Measurements from ENCODE around the gene DHTKD1. TPM values are rescaled to one million over a fixed set of nuclear protein-coding genes. Genes with fewer than 3 reads are reported as not detected.

The DHTKD1 gene
- total RNA-seq, 1 experiment from 2014 or later, result 15.8 TPM

GRCh38 chr10:12056748-12057147 lies 12.0 kb upstream of the DHTKD1 start:
- CTCF ChIA-PET, result no interaction called here
- H3K4me1 ChIP-seq (ENCODE audit: control insufficient read depth, insufficient read depth, low read length), result peaks cover 3% of the 10 kb centered on the region; the same call in 1 of the 2 replicates
- no peaks in the 10 kb centered on the region for H3K36me3 ChIP-seq (ENCODE audit: control insufficient read depth, insufficient read depth, low read length)
- H3K4me3 ChIP-seq (ENCODE audit: low read depth in 2 of 2, low read length in 2 of 2), result no peak overlapping the region
- in situ Hi-C loops (cut with HindIII; ENCODE audit: low pct_unique_long_range_greater_than_20kb, low sequenced_read_pairs) (no loop called here), intact Hi-C loops (cut with micrococcal nuclease; ENCODE audit: unreplicated experiment) (no loop called here)
- H3K9me3 ChIP-seq (ENCODE audit: control insufficient read depth, insufficient read depth, low read depth, low read length), result no peaks in the 10 kb centered on the region
- no peak for DNase-seq (ENCODE audit: low read depth, low spot score)
- no TSS peak for BruUV-seq (replicated peaks)
- no peaks in the 10 kb centered on the region for H3K27me3 ChIP-seq (ENCODE audit: control insufficient read depth, insufficient read depth, low read length)
- no peak for ATAC-seq
- H3K27ac ChIP-seq (ENCODE audit: low read length), result no peak overlapping the region
- POLR2A ChIA-PET, result no interaction called here
- no peak for TF ChIP-seq SIN3A (IDR thresholded peaks at IDR 0.05; ENCODE audit: borderline replicate concordance, insufficient read depth, low read depth, low read length)

- Histone ChIP-seq H3K4me1 (ENCODE audit: control insufficient read depth, insufficient read depth, low read length) (no peaks in the 10 kb centered on the region; the same call in 1 of the 2 replicates), H3K4me3 (ENCODE audit: low read depth in 2 of 2, low read length in 2 of 2) (no peak overlapping the region), H3K9me3 (ENCODE audit: control insufficient read depth, insufficient read depth, low read depth, low read length) (no peaks in the 10 kb centered on the region), H3K36me3 (ENCODE audit: control insufficient read depth, insufficient read depth, low read length) (no peaks in the 10 kb centered on the region), H3K27me3 (ENCODE audit: control insufficient read depth, insufficient read depth, low read length) (no peaks in the 10 kb centered on the region), H3K27ac (ENCODE audit: low read length) (no peak overlapping the region)
- no peak for DNase-seq (ENCODE audit: low read depth, low spot score)
- ChIA-PET CTCF (interaction anchor here (0.6 kb wide), 1 partner anchor 9 kb away, joined by 13 read pairs; no protein-coding TSS in a partner anchor), POLR2A (no interaction called here)
- no peak for TF ChIP-seq CTCF (IDR thresholded peaks at IDR 0.05)
- no peak for TF ChIP-seq TCF7L2 (IDR thresholded peaks at IDR 0.05; ENCODE audit: low read depth, low read length)
- in situ Hi-C loops (cut with HindIII; ENCODE audit: low pct_unique_long_range_greater_than_20kb, low sequenced_read_pairs) (no loop called here), intact Hi-C loops (cut with micrococcal nuclease; ENCODE audit: unreplicated experiment) (no loop called here)
- no TSS peak for BruUV-seq (replicated peaks)
- ATAC-seq, result no peak
Observed at GRCh38 chr10:12061124-12061523, 7.6 kb upstream of the DHTKD1 start.

GRCh38 chr10:12062754-12063482 lies 5.8 kb upstream of the DHTKD1 start:
- no TSS peak for BruUV-seq (replicated peaks)
- no peak overlapping the region for H3K4me3 ChIP-seq (ENCODE audit: low read depth in 2 of 2, low read length in 2 of 2)
- ChIA-PET CTCF (no interaction called here), POLR2A (no interaction called here)
- no peaks in the 10 kb centered on the region for H3K36me3 ChIP-seq (ENCODE audit: control insufficient read depth, insufficient read depth, low read length)
- no peak overlapping the region for H3K27ac ChIP-seq (ENCODE audit: low read length)
- DNase-seq (ENCODE audit: low read depth, low spot score), result no peak
- TF ChIP-seq POLR2AphosphoS5 (IDR thresholded peaks at IDR 0.05; ENCODE audit: low read depth, low read length) (no peak), CTCF (IDR thresholded peaks at IDR 0.05) (no peak), SIN3A (IDR thresholded peaks at IDR 0.05; ENCODE audit: borderline replicate concordance, insufficient read depth, low read depth, low read length) (no peak), TCF7L2 (IDR thresholded peaks at IDR 0.05; ENCODE audit: low read depth, low read length) (no peak)
- TF ChIP-seq, protein P1, sequence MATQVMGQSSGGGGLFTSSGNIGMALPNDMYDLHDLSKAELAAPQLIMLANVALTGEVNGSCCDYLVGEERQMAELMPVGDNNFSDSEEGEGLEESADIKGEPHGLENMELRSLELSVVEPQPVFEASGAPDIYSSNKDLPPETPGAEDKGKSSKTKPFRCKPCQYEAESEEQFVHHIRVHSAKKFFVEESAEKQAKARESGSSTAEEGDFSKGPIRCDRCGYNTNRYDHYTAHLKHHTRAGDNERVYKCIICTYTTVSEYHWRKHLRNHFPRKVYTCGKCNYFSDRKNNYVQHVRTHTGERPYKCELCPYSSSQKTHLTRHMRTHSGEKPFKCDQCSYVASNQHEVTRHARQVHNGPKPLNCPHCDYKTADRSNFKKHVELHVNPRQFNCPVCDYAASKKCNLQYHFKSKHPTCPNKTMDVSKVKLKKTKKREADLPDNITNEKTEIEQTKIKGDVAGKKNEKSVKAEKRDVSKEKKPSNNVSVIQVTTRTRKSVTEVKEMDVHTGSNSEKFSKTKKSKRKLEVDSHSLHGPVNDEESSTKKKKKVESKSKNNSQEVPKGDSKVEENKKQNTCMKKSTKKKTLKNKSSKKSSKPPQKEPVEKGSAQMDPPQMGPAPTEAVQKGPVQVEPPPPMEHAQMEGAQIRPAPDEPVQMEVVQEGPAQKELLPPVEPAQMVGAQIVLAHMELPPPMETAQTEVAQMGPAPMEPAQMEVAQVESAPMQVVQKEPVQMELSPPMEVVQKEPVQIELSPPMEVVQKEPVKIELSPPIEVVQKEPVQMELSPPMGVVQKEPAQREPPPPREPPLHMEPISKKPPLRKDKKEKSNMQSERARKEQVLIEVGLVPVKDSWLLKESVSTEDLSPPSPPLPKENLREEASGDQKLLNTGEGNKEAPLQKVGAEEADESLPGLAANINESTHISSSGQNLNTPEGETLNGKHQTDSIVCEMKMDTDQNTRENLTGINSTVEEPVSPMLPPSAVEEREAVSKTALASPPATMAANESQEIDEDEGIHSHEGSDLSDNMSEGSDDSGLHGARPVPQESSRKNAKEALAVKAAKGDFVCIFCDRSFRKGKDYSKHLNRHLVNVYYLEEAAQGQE (IDR thresholded peaks at IDR 0.05; ENCODE audit: insufficient read depth in 1 of 2, low read depth in 2 of 2, low read length in 1 of 2), result no peak
- H3K4me1 ChIP-seq (ENCODE audit: control insufficient read depth, insufficient read depth, low read length), result no peaks in the 10 kb centered on the region; the same call in 1 of the 2 replicates
- in situ Hi-C loops (cut with HindIII; ENCODE audit: low pct_unique_long_range_greater_than_20kb, low sequenced_read_pairs) (no loop called here), intact Hi-C loops (cut with micrococcal nuclease; ENCODE audit: unreplicated experiment) (no loop called here)
- H3K27me3 ChIP-seq (ENCODE audit: control insufficient read depth, insufficient read depth, low read length), result no peaks in the 10 kb centered on the region
- no peaks in the 10 kb centered on the region for H3K9me3 ChIP-seq (ENCODE audit: control insufficient read depth, insufficient read depth, low read depth, low read length)
- no peak for ATAC-seq

Measured in Panc1 (cell line).